GM18498 (cell line): ENCODE data around the gene TNK2.
"Not testable (repeated sequence)": the region's sequence is repeated elsewhere in the genome, so short reads cannot be mapped to it uniquely, and the experiment has no call there.

ENCODE experiments used
- ATAC-seq: cut with Tn5 transposase; IDR thresholded peaks from one replicate; pipeline ENCODE4 v1.9.1; 2021; ENCODE audit warnings: mild to moderate bottlenecking, moderate library complexity; ENCODE audit not compliant: unreplicated experiment

The TNK2 gene

DNA sequence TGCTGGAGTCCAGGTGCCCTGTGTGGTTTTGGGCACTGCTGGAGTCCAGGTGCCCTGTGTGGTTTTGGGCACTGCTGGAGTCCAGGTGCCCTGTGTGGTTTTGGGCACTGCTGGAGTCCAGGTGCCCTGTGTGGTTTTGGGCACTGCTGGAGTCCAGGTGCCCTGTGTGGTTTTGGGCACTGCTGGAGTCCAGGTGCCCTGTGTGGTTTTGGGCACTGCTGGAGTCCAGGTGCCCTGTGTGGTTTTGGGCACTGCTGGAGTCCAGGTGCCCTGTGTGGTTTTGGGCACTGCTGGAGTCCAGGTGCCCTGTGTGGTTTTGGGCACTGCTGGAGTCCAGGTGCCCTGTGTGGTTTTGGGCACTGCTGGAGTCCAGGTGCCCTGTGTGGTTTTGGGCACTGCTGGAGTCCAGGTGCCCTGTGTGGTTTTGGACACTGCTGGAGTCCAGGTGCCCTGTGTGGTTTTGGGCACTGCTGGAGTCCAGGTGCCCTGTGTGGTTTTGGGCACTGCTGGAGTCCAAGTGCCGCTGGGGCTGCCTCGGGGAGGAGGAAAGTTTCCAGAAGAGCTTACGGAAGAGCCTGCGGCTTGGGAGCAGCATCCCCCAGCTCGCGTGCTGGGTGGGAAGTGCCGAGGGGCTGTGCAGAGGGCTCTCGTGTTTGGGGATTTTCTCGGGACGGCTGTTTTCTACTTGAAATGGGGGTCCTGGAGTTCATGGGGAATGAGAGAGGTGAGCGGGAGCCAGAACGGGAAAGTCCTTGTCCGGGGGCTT lies 83.7 kb downstream of the TNK2 start:
- not testable (repeated sequence) for ATAC-seq

DNA sequence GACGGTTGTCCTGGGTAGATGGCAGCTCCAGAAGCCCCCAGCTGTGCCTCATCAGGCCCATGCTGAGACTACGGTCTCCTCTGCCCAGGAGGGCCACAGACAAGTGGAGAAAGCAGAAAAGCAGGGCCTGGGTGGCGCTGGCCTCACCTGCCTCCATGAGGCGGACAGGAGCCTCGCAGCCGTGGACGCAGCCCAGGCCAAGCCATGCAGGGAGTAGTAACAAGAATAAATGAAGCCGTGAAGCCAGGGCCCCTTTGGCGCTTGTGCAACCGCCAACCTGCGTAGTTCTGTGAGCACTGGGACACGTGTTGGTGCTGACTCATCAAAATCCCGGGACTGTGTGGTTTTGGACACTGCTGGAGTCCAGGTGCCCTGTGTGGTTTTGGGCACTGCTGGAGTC lies 84.4 kb downstream of the TNK2 start:
- ATAC-seq = no peak

DNA sequence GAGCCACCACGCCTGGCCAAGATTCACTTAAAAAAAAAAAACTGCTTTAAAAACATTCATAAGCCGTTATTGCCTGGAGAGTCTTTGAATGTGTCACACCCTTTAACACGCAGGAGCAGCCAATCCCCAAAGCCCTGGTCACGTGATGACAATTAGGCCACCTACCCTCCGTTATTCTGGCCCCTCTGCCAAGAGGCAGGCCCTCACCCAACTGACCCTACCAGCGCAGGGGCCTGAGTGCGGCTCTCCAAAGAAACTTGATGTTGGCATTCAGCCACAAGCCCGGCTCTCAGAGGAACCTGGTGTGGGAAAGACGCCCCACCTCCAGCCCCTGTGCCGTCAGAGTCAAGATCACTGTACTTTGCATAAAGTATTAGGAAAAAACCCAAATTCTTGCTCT lies 85.1 kb downstream of the TNK2 start:
- no peak for ATAC-seq

DNA sequence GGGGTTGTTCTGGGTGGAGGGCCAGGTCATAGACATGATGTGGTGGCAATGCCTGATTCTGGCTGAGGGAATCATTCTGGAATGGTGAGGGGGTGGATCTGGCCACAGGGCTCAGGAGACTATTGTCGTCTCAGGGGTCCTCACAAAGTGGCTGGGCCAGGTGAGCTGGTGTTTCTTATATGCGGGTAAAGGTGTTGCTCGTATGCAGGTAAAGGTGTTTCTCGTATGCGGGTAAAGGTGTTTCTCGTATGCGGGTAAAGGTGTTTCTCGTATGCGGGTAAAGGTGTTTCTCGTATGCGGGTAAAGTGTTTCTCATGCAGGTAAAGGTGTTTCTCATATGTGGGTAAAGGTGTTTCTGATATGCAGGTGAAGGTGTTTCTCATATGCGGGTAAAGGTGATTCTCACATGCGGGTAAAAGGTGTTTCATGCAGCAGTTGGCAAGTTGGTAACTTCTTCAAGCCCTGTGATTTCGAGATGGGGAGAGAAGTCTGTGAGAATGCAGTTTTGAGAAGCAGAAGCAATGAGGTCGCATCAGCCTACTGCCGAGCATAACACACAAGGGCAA lies 86.1 kb downstream of the TNK2 start:
- no peak for ATAC-seq

DNA sequence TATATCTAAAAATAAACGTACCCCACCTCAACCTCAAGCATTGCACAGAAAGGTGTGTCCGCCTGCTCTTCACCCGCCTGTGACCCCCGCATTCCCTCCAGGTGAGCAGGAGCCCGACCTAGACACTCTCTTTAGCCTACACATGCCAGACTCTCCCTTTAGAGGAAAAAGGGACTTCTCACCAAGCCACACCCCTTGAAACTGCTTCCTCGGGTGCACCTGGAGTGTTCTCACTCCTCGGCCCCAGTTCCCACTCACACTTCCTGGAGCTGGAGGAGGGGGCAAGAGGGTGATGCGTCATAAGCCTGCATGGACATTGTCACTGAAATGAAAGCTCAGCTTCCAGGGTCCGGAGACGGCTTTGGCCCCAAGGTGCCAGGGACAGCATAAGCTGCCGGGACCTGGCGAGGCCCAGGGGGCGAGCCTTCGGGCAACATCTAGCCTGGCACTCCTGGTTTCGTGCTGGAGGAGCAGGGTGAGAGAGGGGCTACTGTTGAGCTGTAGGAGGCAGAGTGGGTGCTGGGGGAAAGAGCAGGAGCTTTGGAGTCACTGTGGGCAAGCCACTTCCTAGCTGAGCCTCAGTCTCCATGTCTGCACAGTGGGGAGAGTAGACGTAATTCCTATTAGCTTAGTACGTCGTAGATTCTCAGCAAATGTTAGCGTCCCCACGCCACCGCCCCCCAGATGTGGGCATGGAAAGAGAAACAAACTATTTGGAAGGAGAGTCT lies 86.8 kb downstream of the TNK2 start:
- no peak for ATAC-seq

DNA sequence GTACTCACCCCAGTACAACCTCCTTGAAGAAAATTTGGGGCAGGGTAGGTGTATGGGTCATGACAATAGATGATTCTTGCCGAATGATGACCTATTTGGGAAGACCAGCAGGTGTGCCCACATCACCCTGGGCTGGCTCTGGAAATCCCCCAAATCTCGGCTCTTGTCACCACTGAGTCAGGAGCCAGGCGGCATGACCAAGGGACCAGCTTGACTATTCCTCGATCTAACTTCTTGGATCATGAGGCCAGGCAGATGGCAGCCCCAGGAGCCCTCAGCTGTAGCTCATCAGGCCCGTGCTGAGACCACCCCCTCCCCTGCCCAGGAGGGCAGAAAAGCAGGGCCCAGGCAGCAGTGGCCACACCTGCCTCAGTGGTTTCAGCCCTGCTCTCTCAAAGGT lies 87.5 kb downstream of the TNK2 start:
- no peak for ATAC-seq

DNA sequence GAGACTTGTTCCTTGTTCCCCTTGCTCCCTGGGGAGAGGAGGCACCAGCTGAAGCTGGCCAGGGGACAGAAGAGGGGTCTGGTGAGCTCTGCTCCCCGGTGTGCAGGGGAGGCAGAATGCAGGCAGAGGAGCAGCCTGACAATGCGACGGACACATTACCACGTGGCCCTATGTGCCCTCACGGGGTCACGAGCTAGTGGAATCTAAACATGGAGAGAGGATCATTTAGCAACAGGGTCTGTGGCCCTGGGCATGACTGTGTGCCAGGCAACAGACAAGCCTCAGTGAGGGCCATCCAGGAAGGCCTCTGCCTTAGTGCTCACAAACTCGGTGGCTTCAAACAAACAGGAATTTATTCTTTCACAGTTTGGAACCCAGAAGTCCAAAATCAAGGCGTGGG lies 88.2 kb downstream of the TNK2 start:
- no peak for ATAC-seq

DNA sequence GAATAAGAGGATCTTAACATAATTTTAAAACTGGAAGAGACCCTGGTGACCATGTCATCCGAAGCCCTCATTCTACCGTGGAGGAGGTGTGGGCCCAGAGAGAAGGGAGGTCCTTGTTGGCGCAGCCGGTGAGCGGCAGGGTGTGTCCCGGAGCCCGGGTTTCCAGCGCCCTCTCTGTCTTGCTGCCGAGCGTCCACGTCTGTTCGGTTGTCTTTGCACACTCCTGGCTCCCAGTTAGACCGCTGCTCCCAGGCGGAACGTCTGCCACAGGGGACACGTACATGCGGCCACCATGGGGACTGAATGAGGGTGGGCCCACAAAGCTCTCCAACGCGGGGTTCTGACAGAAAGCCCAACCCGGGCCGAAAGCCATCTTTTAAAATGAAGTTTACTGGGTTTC lies 90.0 kb downstream of the TNK2 start:
- no peak for ATAC-seq

DNA sequence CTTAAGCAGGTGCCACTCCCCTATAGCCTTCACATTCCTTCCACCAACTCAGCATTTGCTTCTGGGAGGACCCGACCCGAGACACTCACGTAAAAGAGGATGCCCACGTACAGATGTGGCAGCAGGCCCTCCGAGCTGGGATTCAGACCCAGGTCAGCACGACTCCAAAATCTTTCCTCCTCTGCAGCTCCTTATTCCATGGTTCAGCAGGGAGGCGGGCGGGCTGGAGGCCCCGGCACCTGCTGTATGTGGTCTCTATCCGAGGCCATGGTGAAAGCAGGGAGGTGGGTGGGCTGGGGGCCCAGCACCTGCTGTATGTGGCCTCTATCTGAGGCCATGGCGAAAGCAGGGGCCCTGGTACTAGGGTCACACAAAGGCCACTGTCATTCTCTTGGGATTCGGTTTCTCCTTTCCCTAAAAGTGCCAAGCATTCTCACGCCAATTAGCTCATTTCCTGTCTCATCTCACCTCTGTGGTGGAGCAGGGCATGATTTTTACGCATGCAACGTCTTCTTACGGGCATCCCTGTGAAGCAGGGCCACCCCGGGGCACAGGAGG lies 90.7 kb downstream of the TNK2 start:
- ATAC-seq = no peak

DNA sequence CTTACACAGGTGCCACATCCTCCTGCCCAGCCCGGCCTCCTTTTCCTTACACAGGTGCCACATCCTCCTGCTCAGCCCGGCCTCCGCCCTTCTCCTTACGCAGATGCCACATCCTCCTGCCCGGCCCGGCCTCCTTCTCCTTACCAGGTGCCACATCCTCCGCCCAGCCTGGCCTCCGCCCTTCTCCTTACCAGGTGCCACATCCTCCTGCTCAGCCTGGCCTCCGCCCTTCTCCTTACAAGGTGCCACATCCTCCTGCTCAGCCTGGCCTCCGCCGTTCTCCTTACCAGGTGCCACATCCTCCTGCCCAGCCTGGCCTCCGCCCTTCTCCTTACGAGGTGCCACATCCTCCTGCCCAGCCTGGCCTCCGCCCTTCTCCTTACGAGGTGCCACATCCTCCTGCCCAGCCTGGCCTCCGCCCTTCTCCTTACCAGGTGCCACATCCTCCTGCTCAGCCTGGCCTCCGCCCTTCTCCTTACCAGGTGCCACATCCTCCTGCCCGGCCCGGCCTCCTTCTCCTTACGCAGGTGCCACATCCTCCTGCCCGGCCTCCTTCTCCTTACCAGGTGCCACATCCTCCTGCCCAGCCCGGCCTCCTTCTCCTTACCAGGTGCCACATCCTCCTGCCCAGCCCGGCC lies 92.0 kb downstream of the TNK2 start:
- not testable (repeated sequence) for ATAC-seq

DNA sequence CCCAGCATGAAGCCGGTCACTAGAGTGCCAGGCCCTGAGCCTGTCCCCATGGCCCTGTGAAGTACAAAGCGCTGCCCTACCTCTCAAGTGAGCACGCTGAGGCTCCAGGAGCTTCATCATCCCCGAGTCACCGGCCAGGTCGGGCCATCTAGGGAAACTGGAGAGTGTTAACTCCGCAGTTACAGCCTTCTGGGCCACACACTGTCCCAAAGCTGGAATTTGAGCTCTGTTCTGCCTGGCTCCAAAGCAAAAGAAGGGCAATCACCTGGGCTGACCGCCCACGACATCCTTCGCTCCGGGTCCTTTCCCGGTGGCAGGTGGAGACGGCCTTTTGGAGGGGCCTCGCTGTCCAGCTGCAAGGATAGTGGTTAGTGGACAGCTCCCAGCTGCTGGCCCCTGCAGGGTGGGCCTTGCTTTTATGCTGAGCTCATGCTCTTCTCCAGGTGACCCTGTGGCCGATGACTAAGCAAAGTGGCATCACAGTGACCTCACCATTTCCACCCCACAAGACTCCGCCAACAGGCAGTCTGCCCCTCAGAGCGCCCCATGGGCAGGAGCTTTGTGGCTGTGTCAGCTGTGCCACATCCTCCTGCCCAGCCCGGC lies 93.1 kb downstream of the TNK2 start:
- no peak for ATAC-seq

DNA sequence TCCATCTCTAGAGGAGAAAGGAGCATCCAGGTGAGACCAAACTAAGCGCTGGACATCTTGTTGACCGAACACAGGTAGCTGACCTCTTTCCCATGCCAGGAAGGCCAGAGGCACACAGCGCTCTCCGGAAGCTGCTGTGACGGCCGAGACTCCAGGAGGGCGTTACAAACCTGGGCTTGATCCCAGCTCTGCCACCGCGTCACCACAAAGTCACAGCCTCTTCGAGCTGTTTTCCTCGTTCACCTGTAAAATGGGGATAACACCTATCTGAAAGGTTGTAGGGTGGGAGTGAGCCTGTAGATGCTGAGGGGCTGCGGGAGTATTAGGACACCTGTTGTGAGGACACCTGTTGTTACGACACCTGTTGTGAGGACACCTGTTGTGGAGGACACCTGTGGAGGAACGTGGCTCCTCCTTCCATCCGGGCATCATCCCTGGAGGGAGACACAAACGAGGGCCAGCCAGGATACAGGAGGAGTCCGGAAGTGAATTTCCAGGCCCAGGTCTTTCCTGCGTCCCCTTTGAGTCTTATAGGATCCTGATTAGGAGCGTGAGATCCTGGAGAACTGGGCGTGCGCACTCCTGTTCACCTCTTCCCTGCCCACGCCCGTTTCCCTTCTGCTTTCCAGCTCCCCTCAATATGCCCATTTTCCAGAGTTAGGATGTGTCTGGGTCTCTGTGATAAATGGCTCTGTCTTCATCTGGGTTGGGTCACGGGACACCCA lies 94.3 kb downstream of the TNK2 start:
- ATAC-seq = no peak
